HG03039 (cell line): ENCODE results near the gene INAFM2.

Experiments used
- ATAC-seq: cut with Tn5 transposase; IDR thresholded peaks from one replicate; pipeline ENCODE4 v1.9.1; 2021; ENCODE audit warnings: mild to moderate bottlenecking, moderate library complexity; ENCODE audit not compliant: unreplicated experiment

The INAFM2 gene

GRCh38 chr15:40327457-40327856 is 4.0 kb downstream of the INAFM2 start:
- ATAC-seq, result no peak

- no peak for ATAC-seq
Observed at GRCh38 chr15:40328176-40328575, 4.7 kb downstream of the INAFM2 start.

- no peak for ATAC-seq
Observed at GRCh38 chr15:40328751-40329150, 5.3 kb downstream of the INAFM2 start.

GRCh38 chr15:40329804-40330203 is 6.3 kb downstream of the INAFM2 start:
- ATAC-seq, result no peak

GRCh38 chr15:40330368-40330836 is 6.9 kb downstream of the INAFM2 start:
- no peak for ATAC-seq

- no peak for ATAC-seq
Observed at GRCh38 chr15:40331026-40331425, 7.5 kb downstream of the INAFM2 start.

- ATAC-seq, result no peak
Observed at GRCh38 chr15:40331637-40332036, 8.1 kb downstream of the INAFM2 start.

GRCh38 chr15:40332113-40332781 is 8.8 kb downstream of the INAFM2 start:
- no peak for ATAC-seq

GRCh38 chr15:40333922-40334492 is 10.5 kb downstream of the INAFM2 start:
- no peak for ATAC-seq

GRCh38 chr15:40334541-40334940 is 11.0 kb downstream of the INAFM2 start:
- no peak for ATAC-seq

- ATAC-seq, result no peak
Observed at GRCh38 chr15:40334941-40335795, 11.7 kb downstream of the INAFM2 start.

- no peak for ATAC-seq
Observed at GRCh38 chr15:40335938-40336743, 12.6 kb downstream of the INAFM2 start.

- no peak for ATAC-seq
Observed at GRCh38 chr15:40336744-40337122, 13.2 kb downstream of the INAFM2 start.

- no peak for ATAC-seq
Observed at GRCh38 chr15:40337597-40337996, 14.1 kb downstream of the INAFM2 start.

GRCh38 chr15:40338041-40338657 is 14.7 kb downstream of the INAFM2 start:
- ATAC-seq, result no peak

GRCh38 chr15:40338921-40339620 is 15.6 kb downstream of the INAFM2 start:
- ATAC-seq, result no peak

GRCh38 chr15:40339621-40339945 is 16.1 kb downstream of the INAFM2 start:
- ATAC-seq, result no peak

GRCh38 chr15:40340038-40340739 is 16.7 kb downstream of the INAFM2 start:
- ATAC-seq, result no peak

- ATAC-seq, result no peak
Observed at GRCh38 chr15:40340740-40341400, 17.4 kb downstream of the INAFM2 start, which contains the start of gene CCDC9B. Gene CCDC9B, minus strand, starts transcription at chr15:40340939. Its CDS starts 120 bp downstream, at chr15:40340819.
